ENCODE data around the gene ENHO.

Gene ENHO

GRCh38 chr9:34564617-34565016 is 41.8 kb upstream of the ENHO start:
- Histone ChIP-seq H3K36me3 (ENCODE audit: control insufficient read depth in 2 of 2, insufficient read depth in 2 of 2, low read length in 2 of 2) (no peaks in the 10 kb centered on the region), H3K27ac (ENCODE audit: low read depth in 2 of 2, low read length in 2 of 2) (no peak overlapping the region), H3K27me3 (ENCODE audit: control insufficient read depth in 2 of 2, insufficient read depth in 2 of 2, low read length in 2 of 2) (peaks cover 2 to 3% of the 10 kb centered on the region in 2 donors)

DNA sequence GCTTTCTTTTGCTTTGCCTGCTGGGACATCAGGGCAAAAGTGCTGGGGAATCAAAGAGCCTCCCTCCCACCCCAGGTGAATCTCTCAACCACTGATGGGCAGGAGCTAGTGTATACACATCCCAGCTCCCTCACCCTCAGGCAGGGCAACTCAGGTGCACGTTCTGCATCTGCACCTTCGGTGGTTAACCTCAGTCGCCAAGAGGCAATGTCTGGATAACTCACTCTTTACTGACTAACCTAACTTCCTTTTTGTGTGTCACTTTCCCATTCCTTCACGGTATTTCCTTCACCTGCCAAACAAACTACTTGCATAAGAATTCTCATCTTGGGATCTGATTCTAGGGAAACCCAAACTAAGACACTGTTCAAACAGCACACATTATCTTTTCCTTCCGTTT is 40.5 kb upstream of the ENHO start:
- H3K27ac ChIP-seq (ENCODE audit: low read depth in 2 of 2, low read length in 2 of 2), result no peak overlapping the region
- H3K9me3 ChIP-seq (ENCODE audit: control insufficient read depth in 2 of 2, low read length in 2 of 2), result no peaks in the 10 kb centered on the region
- H3K4me3 ChIP-seq (ENCODE audit: low read length in 2 of 2), result no peak overlapping the region
- no peaks in the 10 kb centered on the region for H3K36me3 ChIP-seq (ENCODE audit: control insufficient read depth in 2 of 2, insufficient read depth in 2 of 2, low read length in 2 of 2)
- peaks cover 6 to 11% of the 10 kb centered on the region in 2 donors for H3K4me1 ChIP-seq (ENCODE audit: control insufficient read depth in 2 of 2, insufficient read depth in 2 of 2, low read length in 2 of 2)
- H3K9ac ChIP-seq (ENCODE audit: low read depth in 1 of 2, low read length in 2 of 2), result no peak overlapping the region
- H3K27me3 ChIP-seq (ENCODE audit: control insufficient read depth in 2 of 2, insufficient read depth in 2 of 2, low read length in 2 of 2), result peaks cover 4 to 8% of the 10 kb centered on the region in 2 donors

More at GRCh38 chr9:34564617-34565016, 41.8 kb upstream of the ENHO start:
- Histone ChIP-seq H3K9me3 (ENCODE audit: control insufficient read depth in 2 of 2, low read length in 2 of 2) (no peaks in the 10 kb centered on the region), H3K4me1 (ENCODE audit: control insufficient read depth in 2 of 2, insufficient read depth in 2 of 2, low read length in 2 of 2) (peaks cover 6 to 11% of the 10 kb centered on the region in 2 donors), H3K9ac (ENCODE audit: low read depth in 1 of 2, low read length in 2 of 2) (no peak overlapping the region), H3K4me3 (ENCODE audit: low read length in 2 of 2) (no peak overlapping the region)

- H3K4me1 ChIP-seq (ENCODE audit: control insufficient read depth in 2 of 2, insufficient read depth in 2 of 2, low read length in 2 of 2), result peaks cover 6 to 11% of the 10 kb centered on the region in 2 donors
- H3K9ac ChIP-seq (ENCODE audit: low read depth in 1 of 2, low read length in 2 of 2), result no peak overlapping the region
- no peaks in the 10 kb centered on the region for H3K9me3 ChIP-seq (ENCODE audit: control insufficient read depth in 2 of 2, low read length in 2 of 2)
- peaks cover 7 to 9% of the 10 kb centered on the region in 2 donors for H3K27me3 ChIP-seq (ENCODE audit: control insufficient read depth in 2 of 2, insufficient read depth in 2 of 2, low read length in 2 of 2)
- H3K4me3 ChIP-seq (ENCODE audit: low read length in 2 of 2), result no peak overlapping the region
- H3K27ac ChIP-seq (ENCODE audit: low read depth in 2 of 2, low read length in 2 of 2), result no peak overlapping the region
- no peaks in the 10 kb centered on the region for H3K36me3 ChIP-seq (ENCODE audit: control insufficient read depth in 2 of 2, insufficient read depth in 2 of 2, low read length in 2 of 2)
Measured at GRCh38 chr9:34562135-34562745, 39.5 kb upstream of the ENHO start.

- H3K36me3 ChIP-seq (ENCODE audit: control insufficient read depth in 2 of 2, insufficient read depth in 2 of 2, low read length in 2 of 2), result no peaks in the 10 kb centered on the region
- no peak overlapping the region for H3K9ac ChIP-seq (ENCODE audit: low read depth in 1 of 2, low read length in 2 of 2)
- H3K4me1 ChIP-seq (ENCODE audit: control insufficient read depth in 2 of 2, insufficient read depth in 2 of 2, low read length in 2 of 2), result peaks cover 6 to 11% of the 10 kb centered on the region in 2 donors
- H3K4me3 ChIP-seq (ENCODE audit: low read length in 2 of 2), result no peak overlapping the region
- no peaks in the 10 kb centered on the region for H3K9me3 ChIP-seq (ENCODE audit: control insufficient read depth in 2 of 2, low read length in 2 of 2)
- H3K27ac ChIP-seq (ENCODE audit: low read depth in 2 of 2, low read length in 2 of 2), result peak overlapping the region; percentile 63 to 78
- peaks cover 7 to 9% of the 10 kb centered on the region in 2 donors for H3K27me3 ChIP-seq (ENCODE audit: control insufficient read depth in 2 of 2, insufficient read depth in 2 of 2, low read length in 2 of 2)
Measured at GRCh38 chr9:34560599-34561214, 37.9 kb upstream of the ENHO start.

DNA sequence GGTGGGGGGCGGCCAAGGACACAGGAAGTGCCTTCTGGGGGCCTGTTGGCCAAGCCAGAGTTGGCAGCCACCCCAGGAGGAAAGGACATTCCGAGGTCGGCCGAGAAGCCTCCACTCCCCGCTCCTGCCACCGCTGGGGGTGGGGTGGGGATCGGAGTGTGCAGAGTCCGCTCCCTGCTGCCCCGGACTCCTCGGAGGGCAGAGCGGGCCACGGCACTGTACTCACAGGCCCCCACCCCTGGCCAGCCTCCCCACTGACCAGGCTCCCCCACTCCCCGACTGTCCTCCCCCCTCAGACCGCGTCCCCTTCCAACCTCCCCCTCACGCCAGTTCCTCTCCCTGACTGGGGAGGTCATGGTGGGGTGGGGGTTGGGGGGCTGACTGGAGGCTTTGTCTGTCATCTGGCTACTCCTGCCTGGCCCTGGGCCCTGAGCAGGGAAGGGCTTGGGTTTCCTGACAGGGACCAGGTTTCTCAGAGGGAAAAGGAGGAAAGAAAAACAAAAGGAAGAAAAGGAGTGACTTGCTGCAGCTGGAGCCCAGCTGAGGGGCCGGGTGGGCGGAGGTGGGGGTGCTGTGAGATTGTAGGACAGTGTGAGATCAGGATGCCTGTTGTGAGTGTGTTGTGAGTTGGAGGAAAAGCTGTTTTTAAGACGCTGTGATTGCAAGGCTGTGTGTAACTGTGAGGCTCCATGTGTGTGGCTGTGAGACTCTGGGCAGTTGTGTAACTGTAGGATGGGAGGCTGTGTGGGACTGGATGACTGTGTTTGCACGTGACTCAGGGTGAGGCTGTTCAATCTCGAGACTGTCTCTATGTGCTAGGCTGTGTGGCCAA is 37.0 kb upstream of the ENHO start:
- Histone ChIP-seq H3K36me3 (ENCODE audit: control insufficient read depth in 2 of 2, insufficient read depth in 2 of 2, low read length in 2 of 2) (no peaks in the 10 kb centered on the region), H3K27ac (ENCODE audit: low read depth in 2 of 2, low read length in 2 of 2) (peak overlapping the region; percentile 15 to 78), H3K9me3 (ENCODE audit: control insufficient read depth in 2 of 2, low read length in 2 of 2) (no peaks in the 10 kb centered on the region), H3K4me1 (ENCODE audit: control insufficient read depth in 2 of 2, insufficient read depth in 2 of 2, low read length in 2 of 2) (peaks cover 6 to 11% of the 10 kb centered on the region in 2 donors), H3K4me3 (ENCODE audit: low read length in 2 of 2) (no peak overlapping the region), H3K9ac (ENCODE audit: low read depth in 1 of 2, low read length in 2 of 2) (no peak overlapping the region), H3K27me3 (ENCODE audit: control insufficient read depth in 2 of 2, insufficient read depth in 2 of 2, low read length in 2 of 2) (peaks cover 9% of the 10 kb centered on the region in 2 donors)

- H3K4me3 ChIP-seq (ENCODE audit: low read length in 2 of 2), result no peak overlapping the region
- H3K36me3 ChIP-seq (ENCODE audit: control insufficient read depth in 2 of 2, insufficient read depth in 2 of 2, low read length in 2 of 2), result no peaks in the 10 kb centered on the region
- no peaks in the 10 kb centered on the region for H3K9me3 ChIP-seq (ENCODE audit: control insufficient read depth in 2 of 2, low read length in 2 of 2)
- peaks cover 6 to 11% of the 10 kb centered on the region in 2 donors for H3K4me1 ChIP-seq (ENCODE audit: control insufficient read depth in 2 of 2, insufficient read depth in 2 of 2, low read length in 2 of 2)
- H3K9ac ChIP-seq (ENCODE audit: low read depth in 1 of 2, low read length in 2 of 2), result no peak overlapping the region
- no peak overlapping the region for H3K27ac ChIP-seq (ENCODE audit: low read depth in 2 of 2, low read length in 2 of 2)
- H3K27me3 ChIP-seq (ENCODE audit: control insufficient read depth in 2 of 2, insufficient read depth in 2 of 2, low read length in 2 of 2), result peaks cover 9% of the 10 kb centered on the region in 2 donors
Measured at GRCh38 chr9:34558919-34559623, 36.3 kb upstream of the ENHO start.

- Histone ChIP-seq H3K4me1 (ENCODE audit: control insufficient read depth in 2 of 2, insufficient read depth in 2 of 2, low read length in 2 of 2) (peaks cover 6 to 11% of the 10 kb centered on the region in 2 donors), H3K36me3 (ENCODE audit: control insufficient read depth in 2 of 2, insufficient read depth in 2 of 2, low read length in 2 of 2) (no peaks in the 10 kb centered on the region), H3K27ac (ENCODE audit: low read depth in 2 of 2, low read length in 2 of 2) (no peak overlapping the region), H3K4me3 (ENCODE audit: low read length in 2 of 2) (no peak overlapping the region), H3K9me3 (ENCODE audit: control insufficient read depth in 2 of 2, low read length in 2 of 2) (no peaks in the 10 kb centered on the region), H3K27me3 (ENCODE audit: control insufficient read depth in 2 of 2, insufficient read depth in 2 of 2, low read length in 2 of 2) (peaks cover 9% of the 10 kb centered on the region in 2 donors), H3K9ac (ENCODE audit: low read depth in 1 of 2, low read length in 2 of 2) (no peak overlapping the region)
Measured at GRCh38 chr9:34558364-34558763, 35.6 kb upstream of the ENHO start.

GRCh38 chr9:34557426-34558321 is 34.9 kb upstream of the ENHO start:
- Histone ChIP-seq H3K27me3 (ENCODE audit: control insufficient read depth in 2 of 2, insufficient read depth in 2 of 2, low read length in 2 of 2) (peaks cover 9% of the 10 kb centered on the region in 2 donors), H3K4me3 (ENCODE audit: low read length in 2 of 2) (no peak overlapping the region), H3K27ac (ENCODE audit: low read depth in 2 of 2, low read length in 2 of 2) (no peak overlapping the region), H3K9me3 (ENCODE audit: control insufficient read depth in 2 of 2, low read length in 2 of 2) (no peaks in the 10 kb centered on the region), H3K9ac (ENCODE audit: low read depth in 1 of 2, low read length in 2 of 2) (no peak overlapping the region), H3K4me1 (ENCODE audit: control insufficient read depth in 2 of 2, insufficient read depth in 2 of 2, low read length in 2 of 2) (peaks cover 6 to 11% of the 10 kb centered on the region in 2 donors), H3K36me3 (ENCODE audit: control insufficient read depth in 2 of 2, insufficient read depth in 2 of 2, low read length in 2 of 2) (no peaks in the 10 kb centered on the region)

DNA sequence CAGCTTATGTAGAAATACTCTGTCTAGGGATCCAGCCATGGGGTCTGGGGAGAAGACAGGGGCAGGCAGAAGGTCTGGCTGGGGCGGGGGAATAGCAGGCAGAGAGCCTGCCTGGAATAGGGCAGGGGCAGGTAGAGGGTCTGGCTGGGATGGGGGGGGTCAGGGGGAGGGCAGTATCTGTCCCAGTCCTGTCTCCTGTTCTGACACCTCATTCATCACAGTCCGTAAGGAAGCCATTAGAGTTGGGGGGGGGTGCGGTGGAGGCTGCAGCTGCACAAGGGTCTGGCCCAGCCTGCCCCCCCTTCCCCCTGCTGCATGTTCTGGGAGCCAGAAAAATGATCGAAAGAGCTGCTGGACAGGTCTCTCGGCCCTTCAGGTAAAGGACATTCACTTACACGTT is 34.2 kb upstream of the ENHO start:
- H3K9me3 ChIP-seq (ENCODE audit: control insufficient read depth in 2 of 2, low read length in 2 of 2), result no peaks in the 10 kb centered on the region
- no peak overlapping the region for H3K4me3 ChIP-seq (ENCODE audit: low read length in 2 of 2)
- H3K4me1 ChIP-seq (ENCODE audit: control insufficient read depth in 2 of 2, insufficient read depth in 2 of 2, low read length in 2 of 2), result peaks cover 6 to 11% of the 10 kb centered on the region in 2 donors
- no peak overlapping the region for H3K9ac ChIP-seq (ENCODE audit: low read depth in 1 of 2, low read length in 2 of 2)
- no peaks in the 10 kb centered on the region for H3K36me3 ChIP-seq (ENCODE audit: control insufficient read depth in 2 of 2, insufficient read depth in 2 of 2, low read length in 2 of 2)
- H3K27ac ChIP-seq (ENCODE audit: low read depth in 2 of 2, low read length in 2 of 2), result no peak overlapping the region
- peaks cover 9% of the 10 kb centered on the region in 2 donors for H3K27me3 ChIP-seq (ENCODE audit: control insufficient read depth in 2 of 2, insufficient read depth in 2 of 2, low read length in 2 of 2)
